ENCODE measurements around the gene TRAPPC2L. TPM values are rescaled to one million over a fixed set of nuclear protein-coding genes. Genes with fewer than 3 reads are reported as not detected.

TRAPPC2L gene
- total and polyA plus RNA-seq, 10 of the 15 experiments (the other 5 are each of a cell fraction or from before 2014, with no cell fraction given): 56.3 to 363 (median 118) TPM

DNA sequence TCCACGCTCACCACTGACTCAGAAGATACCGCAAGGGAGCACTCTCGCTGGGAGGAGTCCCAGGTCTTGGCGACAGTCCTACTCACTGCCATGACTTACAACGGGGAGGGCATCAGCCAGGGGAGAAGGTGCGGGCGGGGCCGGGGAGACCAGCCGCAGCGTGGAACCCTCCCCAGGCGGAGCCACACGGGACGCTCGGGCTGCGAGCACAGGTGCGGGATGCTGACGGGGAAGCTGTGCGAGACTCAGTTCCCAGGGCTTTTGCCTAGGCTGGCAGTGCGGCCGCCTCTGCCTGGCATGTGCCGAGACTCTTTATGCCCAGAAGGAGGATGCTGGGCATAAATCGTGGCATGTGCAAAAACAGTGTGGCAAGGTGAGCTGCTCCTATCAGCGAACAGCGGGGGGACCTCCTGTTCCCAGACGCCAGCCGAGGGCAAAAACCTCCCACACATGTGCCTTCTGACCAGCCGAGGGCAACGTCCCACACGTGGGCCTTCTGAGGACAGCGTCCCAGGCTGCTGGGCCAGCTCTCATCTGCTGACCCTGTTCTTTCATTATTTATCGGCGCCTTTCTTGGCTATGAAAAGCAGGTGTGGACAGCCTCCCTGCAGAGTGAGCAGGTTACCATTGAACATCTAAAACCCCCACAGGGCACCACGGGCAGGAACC is 6.3 kb upstream of the TRAPPC2L start:
- intact Hi-C loops (cut with micrococcal nuclease; ENCODE audit: unreplicated experiment): no loop called here

DNA sequence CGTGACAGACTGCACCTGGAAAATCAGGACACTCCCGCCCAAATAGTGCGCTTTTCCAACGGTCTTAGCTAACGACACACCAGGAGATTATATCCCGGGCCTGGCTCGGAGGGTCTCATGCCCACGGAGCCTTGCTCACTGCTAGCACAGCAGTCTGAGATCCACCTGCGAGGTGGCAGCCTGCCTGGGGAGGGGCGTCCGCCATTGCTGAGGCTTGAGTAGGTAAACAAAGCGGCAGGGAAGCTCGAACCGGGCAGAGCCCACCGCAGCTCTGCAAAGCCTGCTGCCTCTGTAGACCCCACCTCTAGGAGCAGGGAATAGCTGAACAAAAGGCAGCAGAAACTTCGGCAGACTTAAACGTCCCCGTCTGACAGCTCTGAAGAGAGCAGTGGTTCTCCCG is 5.3 kb upstream of the TRAPPC2L start:
- H3K9me3 ChIP-seq (replicated peaks; ENCODE audit: control insufficient read depth, insufficient read depth, low read length): no peaks in the 10 kb centered on the region
- ChIA-PET SMC1A (ENCODE audit: uncharacterized antibody, unreplicated experiment) (no interaction called here), CTCF (no interaction called here), RAD21 (ENCODE audit: unreplicated experiment) (no interaction called here), POLR2A (interaction anchor here (1.1 kb wide), 1 partner anchor 32 kb away, joined by 3 read pairs; no protein-coding TSS in a partner anchor)
- in situ Hi-C loops (cut with MboI): no loop called here
- H3K4me3 ChIP-seq: no peak overlapping the region
- no peak overlapping the region for H2AFZ ChIP-seq (ENCODE audit: control insufficient read depth, low read depth, low read length)
- 0 out of 2 replicates have a peak, but pooled peaks cover 2% of the 10 kb centered on the region for H4K20me1 ChIP-seq (ENCODE audit: control insufficient read depth, insufficient read depth)
- H3K27ac ChIP-seq (ENCODE audit: control insufficient read depth, insufficient read depth): no peak overlapping the region
- intact Hi-C loops (cut with micrococcal nuclease; ENCODE audit: unreplicated experiment): no loop called here
- no peak for FAIRE-seq
- H3K4me1 ChIP-seq (ENCODE audit: control insufficient read depth, insufficient read depth, low read length): peaks cover 16% of the 10 kb centered on the region
- H3K27me3 ChIP-seq (replicated peaks in 1 of 2; ENCODE audit: control insufficient read depth in 2 of 2, insufficient read depth in 2 of 2, low read length in 1 of 2): no peaks in the 10 kb centered on the region
- BruUV-seq (replicated peaks): no TSS peak
- ATAC-seq: no peak
- no peaks in the 10 kb centered on the region; a peak in 1 of 4 replicates for H3K36me3 ChIP-seq (ENCODE audit: control insufficient read depth in 2 of 2, insufficient read depth in 2 of 2, low read length in 1 of 2)
- H3K4me2 ChIP-seq (ENCODE audit: control insufficient read depth, insufficient read depth): no peak overlapping the region
- DNase-seq (ENCODE audit: low read depth, low spot score): no peak
- 90% methylated on average over 19 of the region's 19 CpGs for WGBS (ENCODE audit: insufficient coverage, insufficient replicate concordance, low lambda C conversion rate, missing lambda C conversion rate)
- no peak overlapping the region for H3K9ac ChIP-seq (ENCODE audit: control insufficient read depth, insufficient read depth, low read length)
- peaks cover 2% of the 10 kb centered on the region for H3K79me2 ChIP-seq (ENCODE audit: control insufficient read depth, insufficient read depth, low read length)
- TF ChIP-seq SIN3A (IDR thresholded peaks at IDR 0.05; ENCODE audit: low read depth, low read length): no peak
- TF ChIP-seq TCF7 (IDR thresholded peaks at IDR 0.05; ENCODE audit: borderline replicate concordance): no peak
- no peak for TF ChIP-seq ZNF384 (IDR thresholded peaks at IDR 0.05; ENCODE audit: borderline replicate concordance, low read depth, low read length)
- TF ChIP-seq, protein P1, sequence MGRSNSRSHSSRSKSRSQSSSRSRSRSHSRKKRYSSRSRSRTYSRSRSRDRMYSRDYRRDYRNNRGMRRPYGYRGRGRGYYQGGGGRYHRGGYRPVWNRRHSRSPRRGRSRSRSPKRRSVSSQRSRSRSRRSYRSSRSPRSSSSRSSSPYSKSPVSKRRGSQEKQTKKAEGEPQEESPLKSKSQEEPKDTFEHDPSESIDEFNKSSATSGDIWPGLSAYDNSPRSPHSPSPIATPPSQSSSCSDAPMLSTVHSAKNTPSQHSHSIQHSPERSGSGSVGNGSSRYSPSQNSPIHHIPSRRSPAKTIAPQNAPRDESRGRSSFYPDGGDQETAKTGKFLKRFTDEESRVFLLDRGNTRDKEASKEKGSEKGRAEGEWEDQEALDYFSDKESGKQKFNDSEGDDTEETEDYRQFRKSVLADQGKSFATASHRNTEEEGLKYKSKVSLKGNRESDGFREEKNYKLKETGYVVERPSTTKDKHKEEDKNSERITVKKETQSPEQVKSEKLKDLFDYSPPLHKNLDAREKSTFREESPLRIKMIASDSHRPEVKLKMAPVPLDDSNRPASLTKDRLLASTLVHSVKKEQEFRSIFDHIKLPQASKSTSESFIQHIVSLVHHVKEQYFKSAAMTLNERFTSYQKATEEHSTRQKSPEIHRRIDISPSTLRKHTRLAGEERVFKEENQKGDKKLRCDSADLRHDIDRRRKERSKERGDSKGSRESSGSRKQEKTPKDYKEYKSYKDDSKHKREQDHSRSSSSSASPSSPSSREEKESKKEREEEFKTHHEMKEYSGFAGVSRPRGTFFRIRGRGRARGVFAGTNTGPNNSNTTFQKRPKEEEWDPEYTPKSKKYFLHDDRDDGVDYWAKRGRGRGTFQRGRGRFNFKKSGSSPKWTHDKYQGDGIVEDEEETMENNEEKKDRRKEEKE (IDR thresholded peaks at IDR 0.05): no peak
- no peak for TF ChIP-seq RELA (IDR thresholded peaks at IDR 0.05; ENCODE audit: borderline replicate concordance, partially characterized antibody)
- TF ChIP-seq CREM (IDR thresholded peaks at IDR 0.05; ENCODE audit: low read depth): no peak
- TF ChIP-seq, protein P2, sequence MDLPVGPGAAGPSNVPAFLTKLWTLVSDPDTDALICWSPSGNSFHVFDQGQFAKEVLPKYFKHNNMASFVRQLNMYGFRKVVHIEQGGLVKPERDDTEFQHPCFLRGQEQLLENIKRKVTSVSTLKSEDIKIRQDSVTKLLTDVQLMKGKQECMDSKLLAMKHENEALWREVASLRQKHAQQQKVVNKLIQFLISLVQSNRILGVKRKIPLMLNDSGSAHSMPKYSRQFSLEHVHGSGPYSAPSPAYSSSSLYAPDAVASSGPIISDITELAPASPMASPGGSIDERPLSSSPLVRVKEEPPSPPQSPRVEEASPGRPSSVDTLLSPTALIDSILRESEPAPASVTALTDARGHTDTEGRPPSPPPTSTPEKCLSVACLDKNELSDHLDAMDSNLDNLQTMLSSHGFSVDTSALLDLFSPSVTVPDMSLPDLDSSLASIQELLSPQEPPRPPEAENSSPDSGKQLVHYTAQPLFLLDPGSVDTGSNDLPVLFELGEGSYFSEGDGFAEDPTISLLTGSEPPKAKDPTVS (IDR thresholded peaks at IDR 0.05; ENCODE audit: low read depth, low read length): no peak
- TF ChIP-seq TBL1XR1 (IDR thresholded peaks at IDR 0.05; ENCODE audit: low read depth, low read length): no peak
- TF ChIP-seq HDGF (IDR thresholded peaks at IDR 0.05): no peak

More for the DNA sequence above, 6.3 kb upstream of the TRAPPC2L start:
- H4K20me1 ChIP-seq (ENCODE audit: control insufficient read depth, insufficient read depth): 0 out of 2 replicates have a peak, but pooled peaks cover 2% of the 10 kb centered on the region
- H3K36me3 ChIP-seq (ENCODE audit: control insufficient read depth in 2 of 2, insufficient read depth in 2 of 2, low read length in 1 of 2): no peaks in the 10 kb centered on the region; a peak in 1 of 4 replicates
- 91% methylated on average over 33 of the region's 33 CpGs for WGBS (ENCODE audit: insufficient coverage, insufficient replicate concordance, low lambda C conversion rate, missing lambda C conversion rate)
- in situ Hi-C loops (cut with MboI): no loop called here
- no peak overlapping the region for H3K9ac ChIP-seq (ENCODE audit: control insufficient read depth, insufficient read depth, low read length)
- peaks cover 12% of the 10 kb centered on the region for H3K4me1 ChIP-seq (ENCODE audit: control insufficient read depth, insufficient read depth, low read length)
- POLR2A ChIA-PET: interaction anchor here (1.1 kb wide), 1 partner anchor 31 kb away, joined by 3 read pairs; no protein-coding TSS in a partner anchor
- no peak overlapping the region for H3K4me2 ChIP-seq (ENCODE audit: control insufficient read depth, insufficient read depth)
- ATAC-seq (no peak), FAIRE-seq (no peak), DNase-seq (ENCODE audit: low read depth, low spot score) (no peak)
- H3K79me2 ChIP-seq (ENCODE audit: control insufficient read depth, insufficient read depth, low read length): no peaks in the 10 kb centered on the region
- no peaks in the 10 kb centered on the region for H3K9me3 ChIP-seq (replicated peaks; ENCODE audit: control insufficient read depth, insufficient read depth, low read length)
- H3K4me3 ChIP-seq: no peak overlapping the region
- SMC1A ChIA-PET (ENCODE audit: uncharacterized antibody, unreplicated experiment): no interaction called here
- no peaks in the 10 kb centered on the region for H3K27me3 ChIP-seq (replicated peaks in 1 of 2; ENCODE audit: control insufficient read depth in 2 of 2, insufficient read depth in 2 of 2, low read length in 1 of 2)
- CTCF ChIA-PET: no interaction called here
- RAD21 ChIA-PET (ENCODE audit: unreplicated experiment): no interaction called here
- H2AFZ ChIP-seq (ENCODE audit: control insufficient read depth, low read depth, low read length): no peak overlapping the region
- no TSS peak for BruUV-seq (replicated peaks)
- H3K27ac ChIP-seq (ENCODE audit: control insufficient read depth, insufficient read depth): no peak overlapping the region
- no peak for TF ChIP-seq SMAD1 (IDR thresholded peaks at IDR 0.05; ENCODE audit: low read depth, partially characterized antibody)
- TF ChIP-seq, protein P3, sequence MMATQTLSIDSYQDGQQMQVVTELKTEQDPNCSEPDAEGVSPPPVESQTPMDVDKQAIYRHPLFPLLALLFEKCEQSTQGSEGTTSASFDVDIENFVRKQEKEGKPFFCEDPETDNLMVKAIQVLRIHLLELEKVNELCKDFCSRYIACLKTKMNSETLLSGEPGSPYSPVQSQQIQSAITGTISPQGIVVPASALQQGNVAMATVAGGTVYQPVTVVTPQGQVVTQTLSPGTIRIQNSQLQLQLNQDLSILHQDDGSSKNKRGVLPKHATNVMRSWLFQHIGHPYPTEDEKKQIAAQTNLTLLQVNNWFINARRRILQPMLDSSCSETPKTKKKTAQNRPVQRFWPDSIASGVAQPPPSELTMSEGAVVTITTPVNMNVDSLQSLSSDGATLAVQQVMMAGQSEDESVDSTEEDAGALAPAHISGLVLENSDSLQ (IDR thresholded peaks at IDR 0.05): no peak
- no peak for TF ChIP-seq CEBPB (IDR thresholded peaks at IDR 0.05; ENCODE audit: borderline replicate concordance in 1 of 2, low read depth in 2 of 2, low read length in 2 of 2)
- TF ChIP-seq DPF2 (IDR thresholded peaks at IDR 0.05): no peak

All from GM12878 (cell line).